ENCODE measurements around the gene ZFR2.
"Not testable (repeated sequence)": the region's sequence is repeated elsewhere in the genome, so short reads cannot be mapped to it uniquely, and the experiment has no call there.

Gene ZFR2

DNA sequence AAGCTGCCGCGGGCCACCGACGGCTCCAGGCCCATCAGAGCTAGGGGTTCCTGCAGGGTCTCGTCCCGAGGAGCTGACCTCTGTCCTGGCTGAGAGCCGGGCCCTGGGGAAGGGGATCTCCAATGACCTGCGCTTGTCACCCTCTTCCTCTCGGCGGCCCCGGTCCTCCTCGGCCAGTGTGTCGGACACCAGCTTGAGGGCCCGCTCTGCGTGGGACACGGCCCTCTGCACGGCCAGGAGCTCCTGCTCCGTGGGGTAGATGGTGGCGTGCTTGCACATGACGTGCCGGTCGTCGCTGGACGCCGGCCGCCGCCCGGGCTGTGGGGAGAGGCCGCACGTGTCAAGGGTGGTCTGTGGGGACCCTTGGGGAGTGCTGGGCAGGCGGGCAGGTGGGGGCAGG is 49.9 kb downstream of the ZFR2 start:
- no peak overlapping the region for H3K27ac ChIP-seq
- TF ChIP-seq, protein P1, sequence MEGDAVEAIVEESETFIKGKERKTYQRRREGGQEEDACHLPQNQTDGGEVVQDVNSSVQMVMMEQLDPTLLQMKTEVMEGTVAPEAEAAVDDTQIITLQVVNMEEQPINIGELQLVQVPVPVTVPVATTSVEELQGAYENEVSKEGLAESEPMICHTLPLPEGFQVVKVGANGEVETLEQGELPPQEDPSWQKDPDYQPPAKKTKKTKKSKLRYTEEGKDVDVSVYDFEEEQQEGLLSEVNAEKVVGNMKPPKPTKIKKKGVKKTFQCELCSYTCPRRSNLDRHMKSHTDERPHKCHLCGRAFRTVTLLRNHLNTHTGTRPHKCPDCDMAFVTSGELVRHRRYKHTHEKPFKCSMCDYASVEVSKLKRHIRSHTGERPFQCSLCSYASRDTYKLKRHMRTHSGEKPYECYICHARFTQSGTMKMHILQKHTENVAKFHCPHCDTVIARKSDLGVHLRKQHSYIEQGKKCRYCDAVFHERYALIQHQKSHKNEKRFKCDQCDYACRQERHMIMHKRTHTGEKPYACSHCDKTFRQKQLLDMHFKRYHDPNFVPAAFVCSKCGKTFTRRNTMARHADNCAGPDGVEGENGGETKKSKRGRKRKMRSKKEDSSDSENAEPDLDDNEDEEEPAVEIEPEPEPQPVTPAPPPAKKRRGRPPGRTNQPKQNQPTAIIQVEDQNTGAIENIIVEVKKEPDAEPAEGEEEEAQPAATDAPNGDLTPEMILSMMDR (conservative IDR thresholded peaks at IDR 0.05), result no peak

DNA sequence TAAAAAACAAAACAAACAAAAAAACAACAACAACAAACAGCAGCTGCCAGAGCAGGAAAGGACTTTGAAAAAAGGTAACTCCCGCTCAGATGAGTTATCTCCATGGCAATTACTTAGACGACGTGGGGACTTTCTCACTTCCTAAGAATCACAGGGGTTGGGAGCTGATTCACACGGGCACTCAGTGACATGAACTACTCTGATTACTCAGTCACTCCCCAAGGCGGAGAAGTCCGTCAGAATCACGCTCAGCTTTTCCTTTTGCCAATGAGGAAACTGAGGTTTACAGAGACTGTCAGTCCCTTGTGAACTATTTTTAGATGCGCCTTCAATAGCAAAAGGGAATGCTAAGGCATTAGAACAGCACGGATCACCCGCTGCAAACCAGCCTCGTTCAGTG is 50.4 kb downstream of the ZFR2 start:
- no peak overlapping the region for H3K27ac ChIP-seq
- TF ChIP-seq, protein P1 (conservative IDR thresholded peaks at IDR 0.05), result no peak

DNA sequence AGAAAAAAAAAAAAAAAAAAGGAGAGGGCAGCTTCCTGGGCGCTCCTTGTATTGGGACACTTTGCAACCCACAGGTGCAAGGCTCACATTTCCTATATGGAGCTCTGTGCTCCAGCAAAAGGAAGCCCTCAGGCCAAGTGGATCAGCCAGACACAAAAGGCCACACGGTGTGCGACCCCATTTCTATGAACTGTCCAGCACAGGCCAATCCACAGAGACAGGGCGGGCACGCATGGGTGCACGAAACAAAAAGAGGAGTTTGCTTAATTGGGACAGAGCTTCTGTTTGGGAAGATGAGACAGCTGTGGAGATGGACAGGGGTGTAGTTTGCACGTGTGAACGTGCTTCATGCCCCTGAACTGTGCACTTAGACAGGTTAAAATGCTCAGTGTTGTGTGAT is 51.1 kb downstream of the ZFR2 start:
- H3K27ac ChIP-seq, result no peak overlapping the region
- TF ChIP-seq, protein P1 (conservative IDR thresholded peaks at IDR 0.05), result no peak

DNA sequence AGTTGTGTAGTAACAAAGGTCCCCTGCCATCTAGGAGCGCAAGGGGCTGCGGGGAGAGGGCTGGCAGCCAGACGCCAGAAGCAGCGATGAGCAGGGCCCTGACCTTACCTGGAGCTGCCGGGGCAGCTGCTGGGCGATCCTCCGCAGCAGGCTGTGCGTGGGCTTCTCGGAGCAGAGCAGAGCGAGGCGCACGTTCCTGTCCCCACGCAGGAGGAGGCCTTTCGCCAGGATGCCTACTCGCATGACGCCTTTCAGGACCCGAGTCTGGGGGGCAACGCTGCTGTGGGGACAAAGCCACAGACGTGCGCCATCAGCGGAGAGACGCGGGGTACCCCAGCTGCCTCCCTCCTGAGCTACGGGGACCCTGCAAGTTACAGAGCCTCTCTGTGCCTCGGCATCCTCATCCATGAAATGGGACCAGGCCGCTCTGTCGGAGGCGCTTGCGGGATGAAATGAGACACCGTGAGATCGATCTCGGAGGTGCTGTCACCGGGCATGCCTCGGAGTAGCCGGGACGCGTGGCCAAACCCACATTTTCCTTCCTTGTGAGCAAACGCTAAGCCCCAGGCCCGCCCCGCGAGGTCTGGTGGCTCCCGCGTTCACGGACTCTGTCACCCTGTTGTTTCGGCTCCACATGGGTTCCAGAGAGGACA is 52.1 kb downstream of the ZFR2 start:
- TF ChIP-seq, protein P1 (conservative IDR thresholded peaks at IDR 0.05), result no peak
- no peak overlapping the region for H3K27ac ChIP-seq

DNA sequence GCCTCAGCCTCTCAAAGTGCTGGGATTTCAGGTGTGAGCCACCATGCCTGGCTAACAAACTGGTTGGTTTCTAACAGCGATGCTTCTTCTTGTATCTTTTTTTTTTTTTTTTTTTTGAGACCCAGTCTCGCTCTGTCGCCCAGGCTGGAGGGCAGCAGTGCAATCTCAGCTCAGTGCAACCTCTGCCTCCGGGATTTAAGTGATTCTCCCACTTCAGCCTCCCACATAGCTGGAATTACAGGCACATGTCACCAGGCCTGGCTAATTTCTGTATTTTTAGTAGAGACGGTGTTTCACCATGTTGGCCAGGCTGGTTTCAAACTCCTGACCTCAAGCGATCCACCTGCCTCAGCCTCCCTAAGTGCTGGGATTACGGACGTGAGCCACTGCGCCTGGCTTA is 52.7 kb downstream of the ZFR2 start:
- H3K27ac ChIP-seq, result not testable (repeated sequence)

DNA sequence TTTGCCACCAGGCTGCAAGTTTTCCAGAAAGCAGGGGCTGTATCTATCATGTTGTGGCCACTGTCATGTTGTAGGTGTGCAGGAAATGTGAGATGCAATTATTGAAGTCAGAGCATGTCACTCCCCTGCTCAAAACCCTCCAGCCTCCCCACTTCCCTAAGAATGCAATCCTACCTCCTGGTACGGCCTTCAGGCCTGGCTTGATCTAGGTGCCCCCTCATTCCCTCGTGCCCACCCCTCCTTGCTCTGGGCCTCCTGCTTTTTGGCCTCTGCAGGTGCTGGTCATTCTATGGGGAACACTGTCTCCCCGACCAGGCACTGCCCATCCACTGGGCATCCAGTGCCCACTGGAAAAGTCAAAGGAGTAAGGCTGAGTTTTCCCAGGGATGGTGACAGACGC is 54.2 kb downstream of the ZFR2 start:
- no peak overlapping the region for H3K27ac ChIP-seq
- TF ChIP-seq, protein P1 (conservative IDR thresholded peaks at IDR 0.05), result no peak

DNA sequence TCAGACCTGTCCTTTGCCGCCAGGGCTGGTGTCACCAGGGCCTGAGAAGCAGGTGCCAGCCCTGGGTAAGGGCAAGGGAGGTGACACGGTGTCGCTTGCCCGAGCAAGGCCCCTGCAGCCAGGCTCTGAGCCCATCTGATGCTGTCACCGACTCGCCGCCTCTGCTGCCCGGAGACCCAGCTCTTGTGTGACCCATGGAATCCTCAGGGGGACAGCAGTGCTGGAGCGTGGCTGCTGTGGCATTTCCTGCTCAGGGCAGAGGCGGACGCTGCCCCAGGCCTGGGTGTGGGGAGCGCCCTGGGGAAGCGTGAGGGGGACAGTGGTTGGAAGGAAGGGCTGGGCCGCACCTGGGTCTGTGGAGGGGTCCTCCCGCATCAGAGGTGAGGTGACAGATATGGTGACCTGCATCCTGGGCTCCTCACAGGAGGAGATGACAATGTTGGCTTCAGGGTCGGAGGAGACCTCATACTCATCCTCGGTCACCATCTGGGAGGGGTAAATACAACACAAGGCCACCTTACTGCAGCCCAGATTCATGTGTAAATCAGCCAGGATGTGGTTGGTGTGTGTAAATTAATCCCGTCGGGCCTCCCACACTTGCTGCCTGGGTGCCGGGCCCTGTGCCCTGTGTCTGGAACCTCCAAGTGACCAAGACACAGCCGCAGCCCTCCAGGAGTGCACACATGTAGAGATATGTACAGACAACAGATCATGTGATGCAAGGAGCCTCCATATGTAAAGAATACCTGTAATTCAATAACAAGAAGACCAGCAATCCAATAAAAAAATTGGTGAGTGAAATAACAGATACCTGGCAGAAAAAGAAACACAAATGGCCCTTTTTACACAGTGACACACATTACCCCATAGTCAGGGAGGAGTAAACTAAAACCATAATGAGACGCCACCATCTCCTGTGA is 55.1 kb downstream of the ZFR2 start:
- TF ChIP-seq, protein P1 (conservative IDR thresholded peaks at IDR 0.05), result no peak
- H3K27ac ChIP-seq, result no peak overlapping the region

Measured in VCaP (cell line).